Measurements from ENCODE around the gene DMBT1. TPM values are rescaled to one million over a fixed set of nuclear protein-coding genes. Genes with fewer than 3 reads are reported as not detected.

The DMBT1 gene
- total RNA-seq, 1 donor from 2014 or later: not detected

GRCh38 chr10:122515022-122515424 is 45.5 kb upstream of the DMBT1 start:
- no peak overlapping the region for H3K4me3 Mint-ChIP-seq
- no peak for DNase-seq (ENCODE audit: low spot score)
- H3F3A ChIP-seq (ENCODE audit: low read depth): no peaks in the 10 kb centered on the region
- no peak overlapping the region for H3K4me3 ChIP-seq
- no peak for TF ChIP-seq EZH2phosphoT487 (IDR thresholded peaks at IDR 0.05)
- no peak for TF ChIP-seq CTCF (IDR thresholded peaks at IDR 0.05)
- no peak for TF ChIP-seq EZH2 (IDR thresholded peaks at IDR 0.05)
- no peaks in the 10 kb centered on the region for H3K9me3 Mint-ChIP-seq
- H3K4me1 Mint-ChIP-seq: peaks cover 15% of the 10 kb centered on the region
- H3K27me3 ChIP-seq: no peaks in the 10 kb centered on the region
- no peak overlapping the region for H2AFZ ChIP-seq (replicated peaks)
- no peaks in the 10 kb centered on the region for H4K20me1 ChIP-seq (ENCODE audit: low read depth)
- no peaks in the 10 kb centered on the region for H3K4me1 ChIP-seq
- H3K4me2 ChIP-seq: no peak overlapping the region
- no peaks in the 10 kb centered on the region for H3K79me2 ChIP-seq (ENCODE audit: low read depth)
- H3K27ac Mint-ChIP-seq: no peak overlapping the region
- no peak overlapping the region for H3K27ac ChIP-seq
- H3K27me3 Mint-ChIP-seq (ENCODE audit: insufficient read depth, low read depth): peaks cover 11% of the 10 kb centered on the region
- H3K36me3 ChIP-seq: no peaks in the 10 kb centered on the region
- no peaks in the 10 kb centered on the region for H3K36me3 Mint-ChIP-seq
- H3K9ac ChIP-seq: no peak overlapping the region
- no peaks in the 10 kb centered on the region for H3K9me3 ChIP-seq (ENCODE audit: low read depth)

GRCh38 chr10:122515588-122516231 is 44.8 kb upstream of the DMBT1 start:
- H3K9me3 Mint-ChIP-seq: no peaks in the 10 kb centered on the region
- H3K79me2 ChIP-seq (ENCODE audit: low read depth): no peaks in the 10 kb centered on the region
- no peaks in the 10 kb centered on the region for H3K27me3 ChIP-seq
- no peaks in the 10 kb centered on the region for H3K4me1 ChIP-seq
- no peaks in the 10 kb centered on the region for H3K36me3 Mint-ChIP-seq
- H3K4me3 Mint-ChIP-seq: no peak overlapping the region
- H3K4me1 Mint-ChIP-seq: peaks cover 13% of the 10 kb centered on the region
- no peaks in the 10 kb centered on the region for H3K36me3 ChIP-seq
- no peaks in the 10 kb centered on the region for H4K20me1 ChIP-seq (ENCODE audit: low read depth)
- no peak overlapping the region for H3K9ac ChIP-seq
- no peak overlapping the region for H2AFZ ChIP-seq (replicated peaks)
- no peaks in the 10 kb centered on the region for H3K9me3 ChIP-seq (ENCODE audit: low read depth)
- TF ChIP-seq EZH2 (IDR thresholded peaks at IDR 0.05) (no peak), EZH2phosphoT487 (IDR thresholded peaks at IDR 0.05) (no peak), CTCF (IDR thresholded peaks at IDR 0.05) (no peak)
- H3K4me2 ChIP-seq: no peak overlapping the region
- H3K4me3 ChIP-seq: no peak overlapping the region
- H3K27me3 Mint-ChIP-seq (ENCODE audit: insufficient read depth, low read depth): peaks cover 11% of the 10 kb centered on the region
- H3K27ac Mint-ChIP-seq: no peak overlapping the region
- DNase-seq (ENCODE audit: low spot score): no peak
- H3F3A ChIP-seq (ENCODE audit: low read depth): no peaks in the 10 kb centered on the region
- H3K27ac ChIP-seq: no peak overlapping the region

GRCh38 chr10:122516734-122517133 is 43.8 kb upstream of the DMBT1 start:
- no peaks in the 10 kb centered on the region for H3K9me3 Mint-ChIP-seq
- no peak overlapping the region for H3K4me2 ChIP-seq
- no peak overlapping the region for H3K27ac ChIP-seq
- H3K36me3 ChIP-seq: no peaks in the 10 kb centered on the region
- no peak for TF ChIP-seq CTCF (IDR thresholded peaks at IDR 0.05)
- H3K27me3 ChIP-seq: no peaks in the 10 kb centered on the region
- no peaks in the 10 kb centered on the region for H3K4me1 ChIP-seq
- no peak overlapping the region for H3K4me3 ChIP-seq
- no peaks in the 10 kb centered on the region for H4K20me1 ChIP-seq (ENCODE audit: low read depth)
- peaks cover 14% of the 10 kb centered on the region for H3K4me1 Mint-ChIP-seq
- no peaks in the 10 kb centered on the region for H3F3A ChIP-seq (ENCODE audit: low read depth)
- DNase-seq (ENCODE audit: low spot score): no peak
- no peak overlapping the region for H3K9ac ChIP-seq
- H2AFZ ChIP-seq (replicated peaks): no peak overlapping the region
- no peak overlapping the region for H3K27ac Mint-ChIP-seq
- H3K79me2 ChIP-seq (ENCODE audit: low read depth): no peaks in the 10 kb centered on the region
- no peak overlapping the region for H3K4me3 Mint-ChIP-seq
- no peaks in the 10 kb centered on the region for H3K9me3 ChIP-seq (ENCODE audit: low read depth)
- H3K36me3 Mint-ChIP-seq: no peaks in the 10 kb centered on the region
- peaks cover 11% of the 10 kb centered on the region for H3K27me3 Mint-ChIP-seq (ENCODE audit: insufficient read depth, low read depth)
